Activated CD4-positive, alpha-beta memory T cell treated with anti-CD3 and anti-CD28 coated beads for 36 hours (primary cell): ENCODE results near the gene RNF43. TPM values are rescaled to one million over a fixed set of nuclear protein-coding genes. Genes with fewer than 3 reads are reported as not detected.
"Not testable (repeated sequence)": the region's sequence is repeated elsewhere in the genome, so short reads cannot be mapped to it uniquely, and the experiment has no call there.

Experiments used
- CTCF ChIA-PET: fragments of 350-600 bp; sonication (Branson Sonifier 250); formaldehyde crosslinking; loops from one replicate; lab custom pipeline; 2021; ENCODE audit warnings: antibody characterized with exemption, inconsistent platforms; lab: Charles Lee
- POLR2A ChIA-PET: fragments of 350-600 bp; sonication (Branson Sonifier 250); formaldehyde crosslinking; loops from one replicate; lab custom pipeline; 2021; ENCODE audit warnings: antibody characterized with exemption; lab: Charles Lee
- DNase-seq: peaks from one replicate; pipeline ENCODE4 v3.0.0-alpha.2; 2020
- H3K27ac Mint-ChIP-seq: one replicate; pipeline ENCODE4 v1.8.0; 2021; ENCODE audit warnings: mixed read lengths
- H3K27me3 Mint-ChIP-seq: one replicate; pipeline ENCODE4 v1.8.0; 2021; ENCODE audit warnings: mixed read lengths
- H3K36me3 Mint-ChIP-seq: one replicate; pipeline ENCODE4 v1.8.0; 2021; ENCODE audit warnings: mixed read lengths
- H3K4me1 Mint-ChIP-seq: one replicate; pipeline ENCODE4 v1.8.0; 2021; ENCODE audit warnings: low read depth, mixed read lengths
- H3K4me3 Mint-ChIP-seq: one replicate; pipeline ENCODE4 v1.8.0; 2021; ENCODE audit warnings: mild to moderate bottlenecking, mixed read lengths
- H3K9me3 Mint-ChIP-seq: one replicate; pipeline ENCODE4 v1.8.0; 2021; ENCODE audit warnings: mixed read lengths
- intact Hi-C: fragments of 100-400 bp; cut with micrococcal nuclease; formaldehyde crosslinking; loops from one replicate; pipeline ENCODE4 v1.15.1; 2023
- total RNA-seq, 2 experiments: library from RNA; stranded (reverse); gene quantifications; one replicate each; pipeline ENCODE4 v1.2.3, GENCODE V29; 2021

The RNF43 gene
- total RNA-seq, 2 experiments from 2014 or later = 0.39 to 0.93 TPM

- CTCF ChIA-PET = no interaction called here
- Mint-ChIP-seq H3K4me1 (peaks cover 7% of the 10 kb centered on the region), H3K27ac (no peak overlapping the region), H3K36me3 (no peaks in the 10 kb centered on the region), H3K9me3 (no peaks in the 10 kb centered on the region), H3K27me3 (no peaks in the 10 kb centered on the region), H3K4me3 (no peak overlapping the region)
- intact Hi-C loops = no loop called here
- POLR2A ChIA-PET = no interaction called here
- no peak for DNase-seq
These were observed 14.0 kb downstream of the RNF43 start for GRCh38 chr17:58403311-58403710.

GRCh38 chr17:58402679-58403078 is 14.7 kb downstream of the RNF43 start:
- peaks cover 7% of the 10 kb centered on the region for H3K4me1 Mint-ChIP-seq
- intact Hi-C loops = no loop called here
- H3K4me3 Mint-ChIP-seq = no peak overlapping the region
- DNase-seq = no peak
- H3K36me3 Mint-ChIP-seq = no peaks in the 10 kb centered on the region
- H3K9me3 Mint-ChIP-seq = no peaks in the 10 kb centered on the region
- ChIA-PET POLR2A (no interaction called here), CTCF (no interaction called here)
- no peak overlapping the region for H3K27ac Mint-ChIP-seq
- no peaks in the 10 kb centered on the region for H3K27me3 Mint-ChIP-seq

GRCh38 chr17:58402047-58402446 is 15.3 kb downstream of the RNF43 start:
- Mint-ChIP-seq H3K9me3 (no peaks in the 10 kb centered on the region), H3K4me1 (peaks cover 7% of the 10 kb centered on the region), H3K4me3 (no peak overlapping the region), H3K27me3 (no peaks in the 10 kb centered on the region), H3K27ac (no peak overlapping the region), H3K36me3 (no peaks in the 10 kb centered on the region)
- ChIA-PET CTCF (no interaction called here), POLR2A (no interaction called here)
- DNase-seq = peak; percentile 12
- intact Hi-C loops = no loop called here

- Mint-ChIP-seq H3K4me3 (no peak overlapping the region), H3K4me1 (peaks cover 7% of the 10 kb centered on the region), H3K36me3 (no peaks in the 10 kb centered on the region), H3K27ac (no peak overlapping the region), H3K27me3 (no peaks in the 10 kb centered on the region), H3K9me3 (no peaks in the 10 kb centered on the region)
- ChIA-PET CTCF (interaction anchor here (0.7 to 1.6 kb wide), 2 partner anchors 16 to 96 kb away, joined by 3 to 5 read pairs; partner anchors contain the start of gene RNF43), POLR2A (interaction anchor here (0.7 kb wide), 1 partner anchor 84 kb away, joined by 4 read pairs; no protein-coding TSS in a partner anchor)
- DNase-seq = no peak
- intact Hi-C loops = no loop called here
These were observed 16.0 kb downstream of the RNF43 start for GRCh38 chr17:58401287-58401686.

- CTCF ChIA-PET = interaction anchor here (0.9 to 1.6 kb wide), 2 partner anchors 17 to 83 kb away, joined by 3 to 5 read pairs; partner anchors contain the start of gene RNF43
- POLR2A ChIA-PET = no interaction called here
- no peak overlapping the region for H3K27ac Mint-ChIP-seq
- intact Hi-C loops = no loop called here
- H3K27me3 Mint-ChIP-seq = no peaks in the 10 kb centered on the region
- no peaks in the 10 kb centered on the region for H3K36me3 Mint-ChIP-seq
- H3K9me3 Mint-ChIP-seq = no peaks in the 10 kb centered on the region
- H3K4me3 Mint-ChIP-seq = no peak overlapping the region
- peaks cover 7% of the 10 kb centered on the region for H3K4me1 Mint-ChIP-seq
- DNase-seq = no peak
These were observed 16.5 kb downstream of the RNF43 start for GRCh38 chr17:58400826-58401225.

- Mint-ChIP-seq H3K9me3 (no peaks in the 10 kb centered on the region), H3K4me3 (no peak overlapping the region), H3K27me3 (no peaks in the 10 kb centered on the region), H3K27ac (no peak overlapping the region), H3K36me3 (no peaks in the 10 kb centered on the region), H3K4me1 (peaks cover 7% of the 10 kb centered on the region)
- intact Hi-C loops = no loop called here
- ChIA-PET CTCF (interaction anchor here (0.9 to 1.6 kb wide), 3 partner anchors 18 to 96 kb away, joined by 3 to 5 read pairs (median 4); partner anchors contain the start of gene RNF43), POLR2A (no interaction called here)
- DNase-seq = no peak
These were observed 17.4 kb downstream of the RNF43 start for GRCh38 chr17:58399974-58400373.

GRCh38 chr17:58398574-58399266 is 18.6 kb downstream of the RNF43 start:
- intact Hi-C loops = no loop called here
- H3K27me3 Mint-ChIP-seq = no peaks in the 10 kb centered on the region
- H3K27ac Mint-ChIP-seq = no peak overlapping the region
- ChIA-PET POLR2A (interaction anchor here (0.6 kb wide), 1 partner anchor 9 kb away, joined by 3 read pairs; no protein-coding TSS in a partner anchor), CTCF (no interaction called here)
- peaks cover 7% of the 10 kb centered on the region for H3K4me1 Mint-ChIP-seq
- no peak for DNase-seq
- H3K36me3 Mint-ChIP-seq = no peaks in the 10 kb centered on the region
- H3K4me3 Mint-ChIP-seq = no peak overlapping the region
- no peaks in the 10 kb centered on the region for H3K9me3 Mint-ChIP-seq

- H3K4me1 Mint-ChIP-seq, CTCF ChIA-PET, H3K4me3 Mint-ChIP-seq, intact Hi-C loops, POLR2A ChIA-PET, DNase-seq, H3K36me3 Mint-ChIP-seq, H3K27me3 Mint-ChIP-seq, H3K27ac Mint-ChIP-seq, H3K9me3 Mint-ChIP-seq: not testable (repeated sequence)
These were observed 19.9 kb downstream of the RNF43 start for GRCh38 chr17:58397421-58397820.

GRCh38 chr17:58396173-58396572 is 21.2 kb downstream of the RNF43 start:
- Mint-ChIP-seq H3K36me3 (no peaks in the 10 kb centered on the region), H3K4me1 (no peaks in the 10 kb centered on the region), H3K9me3 (no peaks in the 10 kb centered on the region), H3K4me3 (no peak overlapping the region), H3K27me3 (no peaks in the 10 kb centered on the region), H3K27ac (no peak overlapping the region)
- DNase-seq = no peak
- ChIA-PET CTCF (no interaction called here), POLR2A (no interaction called here)
- intact Hi-C loops = no loop called here

- H3K27me3 Mint-ChIP-seq = no peaks in the 10 kb centered on the region
These were observed 22.7 kb downstream of the RNF43 start for GRCh38 chr17:58394534-58395223.

GRCh38 chr17:58391302-58391984 is 25.9 kb downstream of the RNF43 start:
- intact Hi-C loops = no loop called here
- H3K9me3 Mint-ChIP-seq = no peaks in the 10 kb centered on the region
- H3K36me3 Mint-ChIP-seq = no peaks in the 10 kb centered on the region
- ChIA-PET POLR2A (no interaction called here), CTCF (interaction anchor here (1.4 kb wide), 1 partner anchor 74 kb away, joined by 4 read pairs; no protein-coding TSS in a partner anchor)
- no peaks in the 10 kb centered on the region for H3K27me3 Mint-ChIP-seq
- no peak overlapping the region for H3K4me3 Mint-ChIP-seq
- H3K27ac Mint-ChIP-seq = no peak overlapping the region
- DNase-seq = no peak
- H3K4me1 Mint-ChIP-seq = peaks cover 4% of the 10 kb centered on the region

More at GRCh38 chr17:58394534-58395223, 22.7 kb downstream of the RNF43 start:
- Mint-ChIP-seq H3K4me3 (no peak overlapping the region), H3K36me3 (no peaks in the 10 kb centered on the region), H3K9me3 (no peaks in the 10 kb centered on the region), H3K27ac (no peak overlapping the region), H3K4me1 (no peaks in the 10 kb centered on the region)
- POLR2A ChIA-PET = no interaction called here
- no peak for DNase-seq
- CTCF ChIA-PET = interaction anchor here (1.2 kb wide), 1 partner anchor 23 kb away, joined by 6 read pairs; the partner anchor contains the start of gene RNF43
- intact Hi-C loops = no loop called here

- Mint-ChIP-seq H3K4me3 (no peak overlapping the region), H3K36me3 (no peaks in the 10 kb centered on the region), H3K4me1 (peaks cover 4% of the 10 kb centered on the region), H3K27me3 (no peaks in the 10 kb centered on the region), H3K27ac (no peak overlapping the region), H3K9me3 (no peaks in the 10 kb centered on the region)
- ChIA-PET POLR2A (no interaction called here), CTCF (no interaction called here)
- intact Hi-C loops = no loop called here
- no peak for DNase-seq
These were observed 26.4 kb downstream of the RNF43 start for GRCh38 chr17:58390884-58391283.
